Activated CD4-positive, CD25-positive, alpha-beta regulatory T cell (primary cell): ENCODE data around the gene SCN4B.
A peak's percentile ranks its signal among the peaks of the same experiment; 100 is the strongest.

ENCODE experiments used
- DNase-seq, 4 experiments: peaks; one replicate each; lab custom pipeline; 2025; lab: John Stamatoyannopoulos, UW

The SCN4B gene

DNA sequence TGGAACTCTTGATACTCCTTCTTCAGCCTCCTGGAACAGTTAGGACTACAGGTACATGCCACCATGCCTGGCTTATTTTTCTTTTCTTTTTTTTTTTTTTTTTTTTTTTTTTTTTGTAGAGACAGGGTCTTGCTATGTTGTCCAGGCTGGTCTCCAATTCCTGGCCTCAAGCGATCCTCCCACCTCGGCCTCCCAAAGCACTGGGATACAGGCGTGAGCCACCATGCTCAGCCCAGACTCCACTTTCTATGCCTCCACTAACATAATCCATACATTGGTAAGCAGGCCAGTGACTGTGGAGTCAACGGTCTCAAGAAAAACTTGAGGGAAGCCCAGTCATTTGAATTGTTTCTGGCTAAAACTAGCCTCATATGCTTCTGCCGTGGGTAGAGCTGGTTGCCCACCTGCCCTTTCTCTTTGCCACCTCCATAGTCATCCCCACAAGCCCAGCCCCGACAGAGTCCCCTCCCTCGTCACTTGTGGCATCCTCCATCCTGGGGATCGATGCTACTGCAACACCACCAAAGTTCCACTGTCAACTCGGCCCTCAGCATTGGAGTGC lies 21.5 kb upstream of the SCN4B start:
- no peak for DNase-seq

- DNase-seq, result no peak
These were observed 19.7 kb upstream of the SCN4B start for GRCh38 chr11:118172356-118172755.

GRCh38 chr11:118171269-118172062 lies 18.8 kb upstream of the SCN4B start:
- peak; percentile 47 to 55 (median 48) for DNase-seq

DNA sequence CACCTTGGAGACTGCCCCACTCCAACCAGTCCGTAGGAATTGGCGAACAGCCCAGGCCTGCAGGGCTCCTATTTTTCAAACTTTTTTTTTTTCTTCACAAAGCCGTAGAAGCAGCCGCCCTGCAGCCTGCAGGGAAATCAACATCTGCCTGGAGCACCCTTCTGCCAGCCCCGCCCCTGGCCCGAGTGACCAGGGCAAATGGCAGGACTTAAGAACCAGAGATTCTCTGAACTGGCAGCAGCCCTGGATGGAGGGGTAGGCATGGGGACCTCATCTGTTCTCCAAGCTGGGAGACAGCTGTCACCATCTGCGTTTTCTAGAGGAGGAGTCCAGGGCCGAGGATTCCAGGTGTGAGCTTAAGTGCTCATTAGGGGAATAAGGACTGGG lies 18.3 kb upstream of the SCN4B start:
- no peak for DNase-seq

DNA sequence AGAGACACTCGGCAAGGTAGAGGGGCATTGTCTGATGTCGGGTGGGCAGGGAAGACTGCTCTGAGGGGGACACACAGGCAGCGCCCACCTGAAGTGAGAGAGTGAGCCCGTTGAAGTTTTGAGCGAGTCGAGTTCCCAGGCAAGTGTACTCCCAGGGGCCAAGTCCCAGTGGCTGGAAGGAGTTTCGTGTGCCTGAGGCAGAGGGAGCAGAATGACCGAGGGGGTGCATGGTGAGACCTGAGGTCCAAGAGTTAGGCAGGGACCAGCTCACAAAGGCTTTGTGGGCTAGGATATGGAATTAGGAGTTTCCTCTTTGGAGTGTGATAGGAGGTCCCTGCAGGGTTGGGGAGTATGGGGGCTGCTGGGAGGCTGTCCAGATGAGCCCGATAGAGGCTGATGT lies 17.6 kb upstream of the SCN4B start:
- DNase-seq, result no peak

- no peak for DNase-seq
These were observed 16.9 kb upstream of the SCN4B start for GRCh38 chr11:118169300-118170140.

DNA sequence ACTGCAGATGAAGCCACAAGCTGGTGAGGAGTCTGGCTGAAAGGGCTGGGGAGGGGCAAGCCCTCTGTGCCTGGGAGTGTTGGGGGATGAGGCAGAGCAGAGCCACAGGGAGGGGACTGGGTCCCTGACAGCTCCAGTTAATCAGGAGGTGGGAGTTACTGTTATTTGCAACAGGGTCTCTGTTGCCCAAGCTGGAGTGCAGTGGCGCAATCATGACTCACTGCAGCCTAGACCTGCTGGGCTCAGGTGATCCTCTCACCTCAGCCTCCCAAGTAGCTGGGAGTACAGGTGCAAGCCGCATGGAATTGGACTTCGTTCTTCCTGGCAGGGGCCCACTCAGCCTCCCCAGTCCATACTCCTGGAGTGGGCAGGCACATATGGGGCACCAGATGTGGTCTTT lies 16.1 kb upstream of the SCN4B start:
- DNase-seq, result no peak

DNA sequence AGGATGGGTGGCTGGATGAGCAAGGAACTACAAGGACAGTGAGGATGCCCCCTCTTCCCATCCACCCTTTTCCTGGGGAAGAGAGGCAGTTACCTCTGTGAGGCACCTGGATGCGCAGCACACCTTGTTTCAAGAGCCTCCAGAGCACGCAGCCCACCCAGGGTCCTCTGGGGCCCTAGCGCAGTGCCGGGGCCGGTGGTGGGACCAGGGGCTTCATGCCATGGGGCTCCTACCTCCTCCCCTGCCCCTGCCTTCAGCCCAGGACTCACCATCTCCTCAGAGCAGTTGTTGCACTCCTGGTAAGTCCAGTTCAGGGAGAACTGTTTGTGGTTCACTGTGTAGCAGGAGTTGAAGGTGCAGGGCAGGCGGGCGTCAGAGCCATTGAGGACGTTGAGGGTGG lies 15.7 kb upstream of the SCN4B start:
- no peak for DNase-seq

- no peak for DNase-seq
These were observed 15.3 kb upstream of the SCN4B start for GRCh38 chr11:118167906-118168305.

DNA sequence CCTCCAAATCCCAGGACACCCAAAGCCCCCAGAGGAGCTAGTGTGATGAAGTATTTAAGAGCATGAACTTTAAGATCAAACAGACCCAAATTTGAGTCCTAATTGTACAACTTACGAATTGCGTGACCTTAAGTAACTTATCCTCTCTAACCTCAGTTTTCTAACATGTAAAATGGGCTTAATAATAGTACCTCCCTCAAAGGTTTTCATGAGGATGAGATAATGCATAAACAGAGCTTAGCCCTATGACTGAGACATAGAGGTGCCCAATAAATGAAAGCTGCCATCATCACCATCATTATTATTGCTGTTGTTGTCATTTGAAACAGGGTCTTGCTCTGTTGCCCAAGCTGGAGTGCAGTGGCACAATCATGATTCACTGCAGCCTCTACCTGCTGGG lies 14.6 kb upstream of the SCN4B start:
- DNase-seq, result no peak

- DNase-seq, result no peak
These were observed 14.0 kb upstream of the SCN4B start for GRCh38 chr11:118166641-118167040.

GRCh38 chr11:118164885-118165284 lies 12.3 kb upstream of the SCN4B start:
- no peak for DNase-seq

DNA sequence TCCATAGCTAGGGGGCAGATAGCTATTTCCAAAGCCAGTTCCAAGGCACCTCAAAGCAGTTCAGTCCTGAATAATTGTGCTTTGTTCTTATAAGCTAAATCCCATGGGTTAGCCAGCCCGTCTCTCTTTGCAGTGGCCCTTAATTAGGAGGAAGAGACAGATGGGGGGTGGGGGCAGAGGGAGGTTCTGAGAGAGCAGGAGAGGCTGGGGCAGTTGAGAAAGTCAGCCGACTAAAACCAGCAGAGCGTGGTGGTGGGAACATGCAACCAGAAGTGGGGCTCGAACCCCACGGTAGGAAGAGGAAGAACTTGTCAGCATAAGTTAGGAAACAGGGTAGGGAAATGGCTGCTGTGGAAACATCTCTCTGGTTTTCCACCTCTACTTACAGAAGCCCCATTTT lies 10.9 kb upstream of the SCN4B start:
- DNase-seq, result no peak

DNA sequence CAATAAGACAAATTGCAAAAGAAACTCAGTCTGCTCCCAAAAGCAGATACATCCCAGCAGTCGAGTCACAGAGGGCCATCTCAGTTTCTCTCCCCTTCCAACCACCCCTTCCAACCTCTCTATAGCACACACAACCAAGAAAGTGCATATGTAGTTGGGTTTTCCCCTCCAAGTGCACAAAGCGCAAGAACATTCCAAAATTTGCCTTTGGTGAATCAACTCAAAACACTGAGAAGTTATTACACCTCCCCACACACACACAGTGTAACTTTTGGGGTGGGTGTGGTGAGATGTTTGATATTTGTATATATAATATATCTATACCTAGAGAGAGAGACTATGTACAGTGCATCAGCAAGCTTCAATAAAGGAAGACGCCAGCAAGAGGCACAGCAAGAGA lies 10.2 kb upstream of the SCN4B start:
- no peak for DNase-seq

- no peak for DNase-seq
These were observed 9.2 kb upstream of the SCN4B start for GRCh38 chr11:118161786-118162185.

- no peak for DNase-seq
These were observed 4.7 kb upstream of the SCN4B start for GRCh38 chr11:118157186-118157895.

DNA sequence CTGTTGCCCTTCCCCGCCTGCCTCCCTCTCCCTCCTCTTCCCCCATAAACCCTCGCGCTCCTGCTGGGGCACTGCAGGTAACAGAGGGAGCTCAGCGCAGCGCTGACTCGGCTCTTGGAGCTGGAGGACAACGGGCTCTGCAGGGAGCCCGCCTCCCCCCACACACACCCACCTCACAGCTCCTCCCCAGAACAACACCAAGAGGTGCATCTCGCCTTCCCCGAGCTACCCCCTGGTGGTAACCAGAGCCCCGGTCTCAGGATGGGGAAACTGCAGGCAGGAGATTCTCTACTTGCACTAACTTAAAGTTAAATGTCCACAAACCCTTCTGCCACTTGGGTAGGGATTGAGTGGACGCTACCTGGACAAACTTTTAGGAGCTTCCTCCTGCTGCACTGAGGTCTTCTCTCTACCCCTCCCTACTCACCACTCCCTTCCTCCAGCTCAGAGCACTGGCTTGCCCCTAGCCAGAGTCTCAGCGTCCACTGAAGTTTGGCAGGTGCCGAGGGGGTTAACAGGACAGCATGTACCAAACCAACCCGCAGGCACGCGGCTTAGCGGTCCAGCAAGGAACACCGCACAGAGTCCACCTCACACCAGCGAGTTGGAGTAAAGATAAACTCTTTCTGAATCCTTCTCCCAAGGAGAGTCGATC lies 4.0 kb upstream of the SCN4B start:
- DNase-seq, result peak in 1 of 4 experiments; percentile 10

- no peak for DNase-seq
These were observed 3.3 kb upstream of the SCN4B start for GRCh38 chr11:118155776-118156530.

GRCh38 chr11:118154641-118155040 lies 2.0 kb upstream of the SCN4B start:
- no peak for DNase-seq

DNA sequence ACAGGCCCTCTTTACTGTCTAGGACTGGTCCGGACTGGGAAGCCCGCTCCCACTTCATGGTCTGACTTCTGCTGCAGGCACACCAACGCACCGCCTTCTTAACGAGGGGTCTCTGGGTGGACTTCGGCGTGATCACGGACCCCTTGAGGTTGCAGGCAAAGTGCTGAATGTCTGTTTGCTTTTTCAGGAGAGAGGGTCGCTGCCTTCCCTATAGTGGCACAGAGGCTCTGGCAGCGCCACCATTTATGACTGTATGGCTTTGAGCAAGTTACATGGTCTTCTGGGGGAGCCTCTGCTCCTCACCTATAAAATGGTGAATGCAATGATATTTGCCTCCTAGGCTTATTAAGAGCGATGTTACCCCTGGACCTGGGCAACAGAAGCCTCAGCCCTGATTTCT lies 1.4 kb upstream of the SCN4B start:
- no peak for DNase-seq

- no peak for DNase-seq
These were observed 893 bp upstream of the SCN4B start for GRCh38 chr11:118153516-118153915.
